MCF 10A (cell line): Measurements from ENCODE around the gene PTCH1. TPM values are rescaled to one million over a fixed set of nuclear protein-coding genes. Genes with fewer than 3 reads are reported as not detected.

Source experiments
- BruUV-seq: library from RNA; stranded (reverse); fragments of 400-500 nt; replicated peaks from 2 replicates; lab custom pipeline; 2021; lab: Mats Ljungman, UMichigan
- CTCF ChIA-PET: fragments of 300-600 bp; sonication (Branson Sonifier 250); formaldehyde crosslinking; extraction: SDS; loops from one replicate; lab custom pipeline; 2021; ENCODE audit warnings: antibody characterized with exemption, inconsistent platforms; lab: Yijun Ruan, JAX
- POLR2A ChIA-PET: fragments of 300-600, 350-650 bp; sonication (Branson Sonifier 250); formaldehyde crosslinking; extraction: SDS; loops from one replicate; lab custom pipeline; 2020; ENCODE audit warnings: antibody characterized with exemption, inconsistent platforms; lab: Yijun Ruan, JAX
- DNase-seq: peaks from one replicate; pipeline ENCODE4 v3.0.0-alpha.2; 2018; ENCODE audit not compliant: unreplicated experiment
- H3K27ac Mint-ChIP-seq: one replicate; pipeline ENCODE4 v1.8.0; 2022; ENCODE audit warnings: mild to moderate bottlenecking, low read depth, mixed read lengths; ENCODE audit not compliant: unreplicated experiment
- H3K27me3 Mint-ChIP-seq: one replicate; pipeline ENCODE4 v1.8.0; 2022; ENCODE audit warnings: mixed read lengths; ENCODE audit not compliant: insufficient read depth, unreplicated experiment
- H3K36me3 Mint-ChIP-seq: one replicate; pipeline ENCODE4 v1.8.0; 2022; ENCODE audit warnings: mild to moderate bottlenecking, moderate library complexity, mixed read lengths; ENCODE audit not compliant: insufficient read depth, unreplicated experiment
- H3K4me1 Mint-ChIP-seq: one replicate; pipeline ENCODE4 v1.8.0; 2022; ENCODE audit warnings: mixed read lengths; ENCODE audit not compliant: insufficient read depth, unreplicated experiment
- H3K4me3 Mint-ChIP-seq: one replicate; pipeline ENCODE4 v1.8.0; 2022; ENCODE audit warnings: mild to moderate bottlenecking, moderate library complexity, mixed read lengths; ENCODE audit not compliant: unreplicated experiment
- H3K9me3 Mint-ChIP-seq: one replicate; pipeline ENCODE4 v1.8.0; 2022; ENCODE audit warnings: mixed read lengths; ENCODE audit not compliant: unreplicated experiment
- CTCF ChIP-seq: fragments of 200-600 bp; IDR thresholded peaks from one replicate; pipeline ENCODE4 v1.8.0; 2022; ENCODE audit warnings: antibody characterized with exemption, mild to moderate bottlenecking; ENCODE audit not compliant: unreplicated experiment
- intact Hi-C: fragments of 100-400 bp; cut with micrococcal nuclease; formaldehyde crosslinking; loops from 2 replicates; pipeline ENCODE4 v1.14.1; 2022
- total RNA-seq: library from RNA; stranded (reverse); gene quantifications from 2 replicates; pipeline ENCODE4 v1.2.3, GENCODE V29; 2022

PTCH1 gene
- total RNA-seq, 1 experiment from 2014 or later: 3.6 TPM

GRCh38 chr9:95528908-95529502 lies 12.2 kb upstream of the PTCH1 start:
- intact Hi-C loops: no loop called here
- ChIA-PET CTCF (no interaction called here), POLR2A (interaction anchor here (1.6 kb wide), 1 partner anchor 18 kb away, joined by 9 read pairs; no protein-coding TSS in a partner anchor)
- no peak for TF ChIP-seq CTCF
- Mint-ChIP-seq H3K27me3 (peaks cover 62% of the 10 kb centered on the region), H3K9me3 (no peaks in the 10 kb centered on the region), H3K36me3 (no peaks in the 10 kb centered on the region), H3K27ac (no peak overlapping the region), H3K4me3 (no peak overlapping the region), H3K4me1 (no peaks in the 10 kb centered on the region)
- no TSS peak for BruUV-seq
- no peak for DNase-seq

- POLR2A ChIA-PET: no interaction called here
- no peaks in the 10 kb centered on the region for H3K36me3 Mint-ChIP-seq
- no peak for DNase-seq
- intact Hi-C loops: no loop called here
- H3K27me3 Mint-ChIP-seq: peaks cover 12% of the 10 kb centered on the region
- TF ChIP-seq CTCF: no peak
- H3K4me1 Mint-ChIP-seq: peaks cover 8% of the 10 kb centered on the region
- no peaks in the 10 kb centered on the region for H3K9me3 Mint-ChIP-seq
- no TSS peak for BruUV-seq
- H3K4me3 Mint-ChIP-seq: no peak overlapping the region
- no peak overlapping the region for H3K27ac Mint-ChIP-seq
- CTCF ChIA-PET: no interaction called here
Measured at GRCh38 chr9:95522871-95523370, 6.2 kb upstream of the PTCH1 start.

- Mint-ChIP-seq H3K36me3 (peaks cover 2% of the 10 kb centered on the region), H3K4me1 (peaks cover 8% of the 10 kb centered on the region), H3K27ac (no peak overlapping the region), H3K4me3 (no peak overlapping the region), H3K9me3 (no peaks in the 10 kb centered on the region), H3K27me3 (peaks cover under 1% of the 10 kb centered on the region)
- intact Hi-C loops: no loop called here
- BruUV-seq: no TSS peak
- CTCF ChIA-PET: no interaction called here
- DNase-seq: no peak
- POLR2A ChIA-PET: interaction anchor here (1.6 kb wide), 1 partner anchor 10 kb away, joined by 3 read pairs; no protein-coding TSS in a partner anchor
- no peak for TF ChIP-seq CTCF
Measured at GRCh38 chr9:95521699-95522098, 4.9 kb upstream of the PTCH1 start.

GRCh38 chr9:95517559-95518425 lies 1.0 kb upstream of the PTCH1 start:
- Mint-ChIP-seq H3K27me3 (no peaks in the 10 kb centered on the region), H3K9me3 (no peaks in the 10 kb centered on the region), H3K4me3 (no peak overlapping the region), H3K27ac (no peak overlapping the region), H3K36me3 (peaks cover 7% of the 10 kb centered on the region), H3K4me1 (peaks cover 12% of the 10 kb centered on the region)
- BruUV-seq: no TSS peak
- TF ChIP-seq CTCF: no peak
- DNase-seq: no peak
- ChIA-PET POLR2A (interaction anchor here (0.8 kb wide), 1 partner anchor 409 kb away, joined by 3 read pairs; no protein-coding TSS in a partner anchor), CTCF (interaction anchor here (0.6 to 0.8 kb wide), 2 partner anchors 91 to 117 kb away, joined by 3 to 5 read pairs; no protein-coding TSS in a partner anchor)
- intact Hi-C loops: loop anchor here (10.0 kb wide), 1 partner anchor 323 kb away; no protein-coding TSS in a partner anchor
